Mesothelial cell of epicardium (in vitro differentiated cells): ENCODE results near the gene ADRA2B. TPM values are rescaled to one million over a fixed set of nuclear protein-coding genes. Genes with fewer than 3 reads are reported as not detected.
A peak's percentile ranks its signal among the peaks of the same experiment; 100 is the strongest.

Experiments used
- DNase-seq, 2 experiments: peaks; one replicate each; pipeline ENCODE4 v3.0.0; 2021; ENCODE audit warnings: low spot score in 2 of 2; ENCODE audit not compliant: unreplicated experiment in 2 of 2
- H3K27ac Mint-ChIP-seq: 2 replicates; pipeline ENCODE4 v1.8.0; 2021; ENCODE audit warnings: mixed read lengths
- H3K27me3 Mint-ChIP-seq: 2 replicates; pipeline ENCODE4 v1.8.0; 2021; ENCODE audit warnings: low read depth, mixed read lengths
- H3K36me3 Mint-ChIP-seq: 2 replicates; pipeline ENCODE4 v1.8.0; 2021; ENCODE audit warnings: mixed read lengths
- H3K4me1 Mint-ChIP-seq: 2 replicates; pipeline ENCODE4 v1.8.0; 2021; ENCODE audit warnings: mixed read lengths
- H3K4me3 Mint-ChIP-seq: 2 replicates; pipeline ENCODE4 v1.8.0; 2021; ENCODE audit warnings: mild to moderate bottlenecking, moderate library complexity, mixed read lengths
- H3K9me3 Mint-ChIP-seq: 2 replicates; pipeline ENCODE4 v1.8.0; 2021; ENCODE audit warnings: mixed read lengths
- total RNA-seq: library from RNA; stranded (reverse); gene quantifications from 3 replicates; pipeline ENCODE4 v1.2.1, GENCODE V29; 2021
- TF ChIP-seq, protein P1 (sequence below): fragments of 200-600 bp; sonication (generic); IDR thresholded peaks from one replicate; pipeline ENCODE4 v1.5.0; 2021; ENCODE audit warnings: antibody characterized with exemption; ENCODE audit not compliant: unreplicated experiment

Gene ADRA2B
- total RNA-seq, 1 donor from 2014 or later: 0.56 TPM

DNA sequence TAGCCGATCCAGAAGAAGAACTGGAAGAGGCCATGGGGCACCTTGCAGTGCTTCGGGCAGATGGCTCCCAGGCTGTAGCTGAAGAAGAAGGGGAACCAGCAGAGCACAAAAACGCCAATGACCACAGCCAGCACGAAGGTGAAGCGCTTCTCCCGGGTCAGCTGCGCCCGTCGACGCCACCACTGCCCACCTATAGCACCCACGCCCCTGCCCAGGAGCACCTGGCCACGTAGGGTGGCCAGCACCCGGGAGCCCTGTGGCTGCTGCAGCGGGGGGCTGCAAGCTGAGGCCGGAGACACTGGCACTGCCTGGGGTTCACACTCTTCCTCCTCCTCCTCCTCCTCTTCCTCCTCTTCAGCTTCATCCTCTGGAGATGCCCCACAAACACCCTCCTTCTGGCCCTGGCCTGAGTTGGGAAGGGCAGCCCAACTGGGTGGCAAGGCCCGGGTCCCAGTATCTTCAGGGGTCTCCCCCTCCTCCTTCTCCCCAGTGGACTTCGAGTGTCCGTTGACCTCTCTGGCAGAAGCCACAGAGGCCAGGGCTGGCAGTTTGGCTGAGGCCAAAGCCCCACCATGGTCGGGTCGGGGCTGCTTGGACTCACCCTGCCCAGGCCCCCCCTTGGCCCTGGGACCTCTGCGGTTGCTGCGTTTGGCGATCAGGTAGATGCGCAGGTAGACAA is 1.3 kb downstream of the ADRA2B start:
- peak in 1 of 2 experiments; percentile 14 for DNase-seq
- Mint-ChIP-seq H3K36me3 (no peaks in the 10 kb centered on the region), H3K9me3 (no peaks in the 10 kb centered on the region), H3K4me3 (peak overlapping the region; percentile 66), H3K27ac (no peak overlapping the region), H3K4me1 (peaks cover 8% of the 10 kb centered on the region), H3K27me3 (peaks cover 60% of the 10 kb centered on the region)
- TF ChIP-seq, protein P1, sequence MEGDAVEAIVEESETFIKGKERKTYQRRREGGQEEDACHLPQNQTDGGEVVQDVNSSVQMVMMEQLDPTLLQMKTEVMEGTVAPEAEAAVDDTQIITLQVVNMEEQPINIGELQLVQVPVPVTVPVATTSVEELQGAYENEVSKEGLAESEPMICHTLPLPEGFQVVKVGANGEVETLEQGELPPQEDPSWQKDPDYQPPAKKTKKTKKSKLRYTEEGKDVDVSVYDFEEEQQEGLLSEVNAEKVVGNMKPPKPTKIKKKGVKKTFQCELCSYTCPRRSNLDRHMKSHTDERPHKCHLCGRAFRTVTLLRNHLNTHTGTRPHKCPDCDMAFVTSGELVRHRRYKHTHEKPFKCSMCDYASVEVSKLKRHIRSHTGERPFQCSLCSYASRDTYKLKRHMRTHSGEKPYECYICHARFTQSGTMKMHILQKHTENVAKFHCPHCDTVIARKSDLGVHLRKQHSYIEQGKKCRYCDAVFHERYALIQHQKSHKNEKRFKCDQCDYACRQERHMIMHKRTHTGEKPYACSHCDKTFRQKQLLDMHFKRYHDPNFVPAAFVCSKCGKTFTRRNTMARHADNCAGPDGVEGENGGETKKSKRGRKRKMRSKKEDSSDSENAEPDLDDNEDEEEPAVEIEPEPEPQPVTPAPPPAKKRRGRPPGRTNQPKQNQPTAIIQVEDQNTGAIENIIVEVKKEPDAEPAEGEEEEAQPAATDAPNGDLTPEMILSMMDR: no peak

DNA sequence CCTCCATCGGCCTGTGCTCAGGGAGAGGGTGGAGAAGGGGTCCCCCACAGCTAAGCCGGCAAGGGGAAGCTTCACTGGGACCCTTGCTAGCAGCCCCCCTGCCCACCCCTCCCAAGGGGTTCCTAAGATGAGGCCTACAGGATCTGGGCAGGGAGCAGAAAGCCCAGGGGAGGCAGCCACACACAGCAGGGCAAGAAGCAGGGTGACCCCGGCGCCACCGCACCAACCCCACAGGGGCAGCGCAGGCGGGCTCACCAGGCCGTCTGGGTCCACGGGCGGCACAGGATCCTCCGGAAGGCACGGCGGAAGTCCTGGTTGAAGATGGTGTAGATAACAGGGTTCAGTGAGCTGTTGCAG is 1.8 kb downstream of the ADRA2B start:
- H3K9me3 Mint-ChIP-seq: no peaks in the 10 kb centered on the region
- no peaks in the 10 kb centered on the region for H3K36me3 Mint-ChIP-seq
- TF ChIP-seq, protein P1: no peak
- H3K27ac Mint-ChIP-seq: no peak overlapping the region
- peaks cover 55% of the 10 kb centered on the region for H3K27me3 Mint-ChIP-seq
- H3K4me3 Mint-ChIP-seq: no peak overlapping the region
- peaks cover 8% of the 10 kb centered on the region for H3K4me1 Mint-ChIP-seq
- DNase-seq: no peak

DNA sequence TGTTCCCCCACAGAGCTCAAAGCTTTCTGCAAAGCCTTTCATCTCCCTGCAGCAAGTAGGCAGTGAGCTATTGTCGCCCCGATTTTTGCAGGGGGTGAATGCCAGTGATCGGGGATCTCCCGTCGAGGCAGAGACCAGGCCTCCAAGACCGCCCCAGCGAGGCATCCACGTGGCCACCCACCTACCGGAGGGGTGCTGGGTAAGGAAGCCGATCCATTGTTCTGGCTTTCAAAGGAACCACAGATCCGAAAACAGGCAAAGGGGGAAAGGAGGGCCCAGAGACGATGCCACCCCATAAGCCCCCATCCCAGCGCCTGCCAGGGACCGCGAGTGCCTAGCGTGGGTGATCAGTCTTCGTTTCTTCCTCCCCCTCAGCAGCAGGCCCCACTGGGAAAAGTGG is 2.4 kb downstream of the ADRA2B start:
- H3K4me1 Mint-ChIP-seq: peaks cover 13% of the 10 kb centered on the region
- peak in 1 of 2 experiments; percentile 12 for DNase-seq
- H3K9me3 Mint-ChIP-seq: no peaks in the 10 kb centered on the region
- H3K27me3 Mint-ChIP-seq: peaks cover 49% of the 10 kb centered on the region
- no peaks in the 10 kb centered on the region for H3K36me3 Mint-ChIP-seq
- H3K4me3 Mint-ChIP-seq: no peak overlapping the region
- H3K27ac Mint-ChIP-seq: no peak overlapping the region
- TF ChIP-seq, protein P1: no peak

DNA sequence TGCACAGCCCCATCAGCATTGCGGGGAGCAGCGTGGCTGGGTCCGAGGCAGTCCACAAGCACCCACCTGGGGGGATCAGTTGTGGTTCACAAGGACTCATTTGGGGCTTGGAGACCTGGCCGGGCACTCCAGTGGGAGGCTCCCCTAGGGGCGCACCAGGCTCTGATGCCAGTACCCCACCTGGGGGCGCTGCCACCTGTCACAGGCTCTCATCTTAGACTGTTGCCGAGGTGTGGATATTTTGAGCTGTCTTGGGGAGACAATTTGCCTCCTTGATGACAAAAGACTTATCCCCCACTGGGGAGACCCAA is 3.0 kb downstream of the ADRA2B start:
- Mint-ChIP-seq H3K4me1 (peaks cover 14% of the 10 kb centered on the region), H3K27me3 (peaks cover 43% of the 10 kb centered on the region), H3K36me3 (no peaks in the 10 kb centered on the region), H3K4me3 (no peak overlapping the region), H3K9me3 (no peaks in the 10 kb centered on the region), H3K27ac (no peak overlapping the region)
- TF ChIP-seq, protein P1: no peak
- peak in 1 of 2 experiments; percentile 13 for DNase-seq

DNA sequence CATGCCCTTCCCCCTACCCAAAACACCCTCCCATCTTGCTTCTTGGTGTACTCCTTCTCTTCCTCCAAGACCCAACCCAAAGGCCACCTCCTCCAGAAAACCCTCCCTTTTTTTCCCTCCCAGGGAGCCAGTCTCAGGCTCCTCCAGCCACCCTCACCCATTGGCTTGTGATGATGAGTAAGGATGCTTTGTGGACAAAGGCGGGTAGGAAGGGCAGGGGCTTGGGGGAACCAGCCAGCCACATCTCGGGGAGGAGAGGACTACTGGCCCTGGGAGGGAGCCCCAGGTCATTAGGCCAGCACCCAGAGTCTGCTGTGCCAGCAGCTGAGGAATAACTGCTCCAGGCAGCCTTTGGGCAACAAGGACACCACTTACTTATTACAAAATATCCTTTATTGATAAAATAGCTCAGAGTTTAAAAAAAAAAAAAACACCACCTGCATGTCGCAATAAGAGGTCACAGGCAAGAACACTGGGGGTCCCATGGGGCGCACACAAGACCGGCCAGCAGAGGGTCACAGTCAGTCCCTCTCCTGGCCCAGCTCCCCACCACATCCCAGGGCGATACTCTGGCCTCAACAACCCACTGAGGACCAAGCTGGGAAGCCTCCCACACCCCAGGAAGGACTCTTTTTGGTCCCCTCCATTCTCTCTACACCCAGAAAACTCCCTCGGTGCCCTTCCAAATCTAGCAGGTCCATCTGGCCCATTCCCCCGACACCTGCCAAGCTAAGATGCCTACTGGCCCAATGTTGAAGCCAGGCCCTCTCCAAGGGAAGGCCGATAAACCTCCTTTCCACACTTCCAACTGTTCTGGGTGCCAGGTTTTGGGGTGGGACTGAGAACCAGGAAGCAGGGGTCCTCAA is 3.6 kb downstream of the ADRA2B start:
- Mint-ChIP-seq H3K36me3 (no peaks in the 10 kb centered on the region), H3K27ac (no peak overlapping the region), H3K27me3 (peaks cover 37% of the 10 kb centered on the region), H3K9me3 (no peaks in the 10 kb centered on the region), H3K4me1 (peaks cover 13% of the 10 kb centered on the region), H3K4me3 (no peak overlapping the region)
- TF ChIP-seq, protein P1: no peak
- DNase-seq: peak in 1 of 2 experiments; percentile 6
